ENCODE results near the gene INPP5D.

DNA sequence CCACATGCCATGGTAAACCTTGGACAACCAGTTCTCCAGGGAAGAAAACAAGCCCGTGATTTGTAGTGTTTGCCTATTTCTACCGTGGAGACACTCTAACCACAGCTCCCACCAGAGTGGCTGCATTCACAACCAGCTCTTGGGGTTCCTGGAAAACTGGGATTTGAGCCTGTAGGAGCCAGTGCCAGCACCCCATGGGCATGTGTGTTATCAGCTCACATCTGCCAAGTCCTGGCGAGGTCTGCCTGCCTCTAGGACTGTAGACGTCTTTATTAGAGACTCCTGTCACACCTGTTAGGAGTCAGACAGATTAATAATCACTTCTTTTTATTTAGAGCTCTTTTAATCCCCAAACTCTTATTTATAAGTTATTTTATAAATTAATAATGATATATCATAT is 41.0 kb downstream of the INPP5D start:
- TF ChIP-seq, protein P1, sequence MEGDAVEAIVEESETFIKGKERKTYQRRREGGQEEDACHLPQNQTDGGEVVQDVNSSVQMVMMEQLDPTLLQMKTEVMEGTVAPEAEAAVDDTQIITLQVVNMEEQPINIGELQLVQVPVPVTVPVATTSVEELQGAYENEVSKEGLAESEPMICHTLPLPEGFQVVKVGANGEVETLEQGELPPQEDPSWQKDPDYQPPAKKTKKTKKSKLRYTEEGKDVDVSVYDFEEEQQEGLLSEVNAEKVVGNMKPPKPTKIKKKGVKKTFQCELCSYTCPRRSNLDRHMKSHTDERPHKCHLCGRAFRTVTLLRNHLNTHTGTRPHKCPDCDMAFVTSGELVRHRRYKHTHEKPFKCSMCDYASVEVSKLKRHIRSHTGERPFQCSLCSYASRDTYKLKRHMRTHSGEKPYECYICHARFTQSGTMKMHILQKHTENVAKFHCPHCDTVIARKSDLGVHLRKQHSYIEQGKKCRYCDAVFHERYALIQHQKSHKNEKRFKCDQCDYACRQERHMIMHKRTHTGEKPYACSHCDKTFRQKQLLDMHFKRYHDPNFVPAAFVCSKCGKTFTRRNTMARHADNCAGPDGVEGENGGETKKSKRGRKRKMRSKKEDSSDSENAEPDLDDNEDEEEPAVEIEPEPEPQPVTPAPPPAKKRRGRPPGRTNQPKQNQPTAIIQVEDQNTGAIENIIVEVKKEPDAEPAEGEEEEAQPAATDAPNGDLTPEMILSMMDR (IDR thresholded peaks at IDR 0.05; ENCODE audit: low read depth, low read length), result no peak
- no peak for TF ChIP-seq EZH2phosphoT487 (IDR thresholded peaks at IDR 0.05; ENCODE audit: low read depth)

Data from OCI-LY3 (cell line).